Right cardiac atrium (tissue), 5 donors: ENCODE results near the gene ARHGAP42. TPM values are rescaled to one million over a fixed set of nuclear protein-coding genes. Genes with fewer than 3 reads are reported as not detected.
A peak's percentile ranks its signal among the peaks of the same experiment; 100 is the strongest.

Experiments
- ATAC-seq, 2 donors: fragments of 200-7000 bp; cut with Tn5 transposase; one replicate each; pipeline versions ENCODE4 v1.8.0 to v1.9.1; 2020; ENCODE audit warnings: moderate library complexity in 2 of 2, mild to moderate bottlenecking in 1 of 2
- DNase-seq, 3 donors: peaks; one replicate each; pipeline ENCODE4 v3.0.0-alpha.2; 2020
- H3K27ac ChIP-seq: one replicate; pipeline ENCODE4 v1.5.1; 2013; ENCODE audit warnings: mild to moderate bottlenecking, low read length, control low read depth, moderate library complexity
- H3K27me3 ChIP-seq: one replicate; pipeline ENCODE4 v1.6.1; 2013; ENCODE audit not compliant: control insufficient read depth, insufficient read depth
- H3K4me1 ChIP-seq: one replicate; pipeline ENCODE4 v1.6.1; 2013; ENCODE audit warnings: low read length; ENCODE audit not compliant: control insufficient read depth, insufficient read depth
- H3K4me3 ChIP-seq: one replicate; pipeline ENCODE4 v1.5.1; 2013; ENCODE audit warnings: low read length, control low read depth
- H3K9me3 ChIP-seq: one replicate; pipeline ENCODE4 v1.6.1; 2013; ENCODE audit warnings: low read length; ENCODE audit not compliant: control insufficient read depth
- WGBS: extraction: QIAGEN DNeasy Blood & Tissue Kit; methylation state at CpG from one replicate; pipeline ENCODE4 v1.1.7; 2013; 5-methylcytosine and 5-hydroxymethylcytosine counted together
- intact Hi-C, 4 donors: fragments of 100-400 bp; cut with DNase I; formaldehyde crosslinking; loops; one replicate each; pipeline versions ENCODE4 v1.11.0 to v1.14.0; 2022 to 2023
- polyA plus RNA-seq: library from polyadenylated mRNA; stranded (reverse); fragments of 200-250 nt; gene quantifications from one replicate; pipeline ENCODE4 v1.2.3, GENCODE V29; 2013
- total RNA-seq, 4 donors: library from RNA; stranded (reverse); fragmentation: NEBNext Ultra II Directional; extraction: Animal tissue kit (Norgen Biotek cat#: 25700); gene quantifications; one replicate each; pipeline ENCODE4 v1.2.1, GENCODE V29; 2021
- donor health status: healthy with polysubstance abuse.
- donor health status: DM: no; HTN: yes; CAD: no.
- donor health status: DM: no; HTN: no; CAD: no.
- donor health status: DM: no; HTN: yes; CAD: no; lungs with severe emphysema.
- donor health status: DM: yes; HTN: yes; CAD: no.

ARHGAP42 gene
- total and polyA plus RNA-seq, 5 donors, result 4.5 to 8.6 (median 6.6) TPM

DNA sequence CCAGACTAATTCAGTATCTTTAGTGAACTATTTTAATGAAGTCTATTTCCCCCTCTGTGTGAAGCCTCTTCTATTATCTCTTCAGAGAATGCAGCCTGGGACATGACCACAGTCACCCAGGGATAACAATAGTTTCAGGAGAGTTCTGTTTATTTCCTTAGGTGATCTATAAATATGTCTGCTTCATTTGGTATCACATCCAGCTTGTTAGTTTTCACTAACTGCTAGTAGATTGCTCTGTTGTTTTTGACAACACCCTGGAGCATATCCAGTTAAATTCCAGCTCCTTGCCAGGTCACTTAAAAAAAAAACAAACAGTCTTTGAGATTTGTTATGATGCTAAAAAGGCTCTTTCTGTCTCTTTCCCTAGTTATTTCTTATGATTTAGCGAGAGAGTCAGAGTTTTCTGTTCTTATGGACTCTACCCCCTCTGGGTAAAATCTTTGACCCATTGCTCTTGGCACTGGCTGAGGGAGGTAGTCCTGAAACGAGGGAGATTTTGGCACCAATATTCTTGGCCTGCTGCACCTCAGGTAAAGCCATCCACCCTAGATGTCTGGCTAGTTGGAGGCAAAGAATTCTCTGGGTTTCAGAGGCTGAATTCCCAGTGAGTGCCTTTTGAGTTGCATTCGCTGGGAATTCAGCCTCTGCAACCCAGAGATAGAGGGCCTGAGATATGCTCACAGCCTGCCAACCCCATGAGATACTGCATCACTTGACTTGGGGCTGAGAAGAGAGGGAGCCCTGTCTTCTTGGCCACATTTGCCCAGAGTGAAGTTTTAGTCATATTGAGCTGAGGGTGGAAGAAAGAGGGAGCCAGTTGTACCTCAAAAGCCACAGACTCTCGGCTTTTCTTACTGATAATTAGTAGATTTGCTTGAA, 283.4 kb downstream of the ARHGAP42 start:
- peaks cover 5% of the 10 kb centered on the region for H3K4me1 ChIP-seq
- intact Hi-C loops, result no loop called here
- no peaks in the 10 kb centered on the region for H3K27me3 ChIP-seq
- WGBS, result 32% methylated on average over 4 of the region's 4 CpGs
- DNase-seq (peak in 1 of 3 donors; percentile 42), ATAC-seq (peak; percentile 64 to 80)
- no peaks in the 10 kb centered on the region for H3K9me3 ChIP-seq
- no peak overlapping the region for H3K4me3 ChIP-seq
- peak overlapping the region; percentile 88 for H3K27ac ChIP-seq

DNA sequence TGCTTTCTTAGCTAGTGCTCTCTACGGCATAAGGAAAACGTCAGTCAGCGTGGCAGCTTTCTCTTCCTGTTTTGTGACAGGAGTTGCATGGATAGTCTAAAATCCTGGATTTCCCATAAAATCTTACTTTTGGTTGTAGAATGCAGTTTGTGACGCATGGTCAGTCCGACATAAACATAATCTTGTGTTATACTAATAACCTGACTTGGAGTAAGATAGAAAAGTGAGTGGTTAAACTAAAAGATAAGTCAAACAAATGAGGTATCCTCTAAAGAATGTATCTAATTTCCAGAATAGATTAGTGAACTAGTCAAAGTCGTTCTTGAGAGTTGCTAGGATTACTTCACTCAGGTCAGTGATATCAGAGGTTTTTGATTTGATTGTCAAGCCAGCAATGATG, 285.0 kb downstream of the ARHGAP42 start:
- ATAC-seq, result no peak
- peak in 1 of 3 donors; percentile 20 for DNase-seq
- Histone ChIP-seq H3K4me1 (peaks cover 5% of the 10 kb centered on the region), H3K27me3 (no peaks in the 10 kb centered on the region), H3K4me3 (no peak overlapping the region), H3K27ac (no peak overlapping the region), H3K9me3 (no peaks in the 10 kb centered on the region)
- WGBS, result 59% methylated on average over 6 of the region's 6 CpGs
- intact Hi-C loops, result no loop called here

DNA sequence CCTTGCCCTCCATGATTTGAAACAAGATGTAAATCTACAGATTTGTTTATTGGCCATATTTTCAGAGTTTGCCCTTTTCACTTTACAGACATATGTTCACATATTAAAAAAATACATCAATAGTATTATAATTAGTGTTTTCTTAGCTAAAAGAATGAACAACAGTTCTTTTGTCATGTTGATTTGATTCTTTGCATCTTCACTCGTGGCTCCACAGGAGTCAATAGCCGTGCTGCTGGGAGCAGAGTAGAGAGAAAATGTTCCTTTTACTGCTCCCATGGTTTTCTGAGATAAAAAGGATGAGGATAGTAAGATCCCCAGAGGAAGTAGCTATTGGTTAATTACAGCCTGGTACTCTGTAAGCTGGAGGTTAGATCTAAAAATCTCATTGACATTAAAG, 291.4 kb downstream of the ARHGAP42 start:
- intact Hi-C loops, result no loop called here
- H3K27me3 ChIP-seq, result no peaks in the 10 kb centered on the region
- DNase-seq (no peak), ATAC-seq (no peak)
- H3K4me3 ChIP-seq, result no peak overlapping the region
- H3K27ac ChIP-seq, result no peak overlapping the region
- no peaks in the 10 kb centered on the region for H3K4me1 ChIP-seq
- no peaks in the 10 kb centered on the region for H3K9me3 ChIP-seq
- WGBS, result 70% methylated on average over 2 of the region's 2 CpGs

DNA sequence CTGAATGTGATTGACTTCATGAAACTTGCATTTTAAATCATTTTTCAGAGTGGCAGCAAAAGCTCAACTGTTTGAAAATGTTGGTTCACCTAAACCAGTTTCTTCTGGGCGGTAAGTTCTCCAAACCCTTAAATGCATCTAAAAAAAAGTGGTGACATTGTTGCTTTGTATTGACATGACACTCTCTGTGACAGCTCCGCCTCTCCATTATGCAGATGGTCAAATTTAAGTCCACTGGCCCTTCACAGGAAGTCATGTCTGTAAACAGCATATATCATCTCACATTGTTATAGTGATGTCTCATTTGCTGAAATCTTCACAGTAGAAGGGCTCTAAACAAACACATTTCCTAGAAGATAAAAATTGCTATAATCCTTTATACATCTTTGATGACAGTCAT, 291.9 kb downstream of the ARHGAP42 start:
- intact Hi-C loops, result no loop called here
- Histone ChIP-seq H3K9me3 (no peaks in the 10 kb centered on the region), H3K4me3 (no peak overlapping the region), H3K27me3 (no peaks in the 10 kb centered on the region), H3K4me1 (no peaks in the 10 kb centered on the region), H3K27ac (no peak overlapping the region)
- no peak for ATAC-seq
- WGBS, result 87% methylated on average over 2 of the region's 2 CpGs
- no peak for DNase-seq

DNA sequence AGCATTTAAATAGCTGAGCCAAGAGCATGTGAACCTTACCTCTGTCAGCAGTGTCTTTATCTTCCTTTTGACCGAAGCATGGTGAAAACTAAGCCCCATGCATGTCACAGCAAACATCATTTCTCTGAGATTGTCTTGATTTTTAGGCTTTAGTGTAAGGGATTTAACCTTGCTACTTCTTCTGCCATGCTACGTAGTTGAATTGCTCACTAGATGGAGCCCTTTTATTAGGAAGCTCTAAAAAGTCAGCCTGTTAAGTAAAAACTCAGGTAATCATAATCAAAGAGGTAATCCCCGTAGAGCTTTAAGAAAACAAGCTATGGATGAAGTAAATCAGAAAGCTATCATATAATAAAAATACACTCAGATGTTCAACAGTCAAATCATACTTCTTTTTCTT, 293.1 kb downstream of the ARHGAP42 start:
- H3K4me3 ChIP-seq, result no peak overlapping the region
- 57% methylated on average over 3 of the region's 3 CpGs for WGBS

DNA sequence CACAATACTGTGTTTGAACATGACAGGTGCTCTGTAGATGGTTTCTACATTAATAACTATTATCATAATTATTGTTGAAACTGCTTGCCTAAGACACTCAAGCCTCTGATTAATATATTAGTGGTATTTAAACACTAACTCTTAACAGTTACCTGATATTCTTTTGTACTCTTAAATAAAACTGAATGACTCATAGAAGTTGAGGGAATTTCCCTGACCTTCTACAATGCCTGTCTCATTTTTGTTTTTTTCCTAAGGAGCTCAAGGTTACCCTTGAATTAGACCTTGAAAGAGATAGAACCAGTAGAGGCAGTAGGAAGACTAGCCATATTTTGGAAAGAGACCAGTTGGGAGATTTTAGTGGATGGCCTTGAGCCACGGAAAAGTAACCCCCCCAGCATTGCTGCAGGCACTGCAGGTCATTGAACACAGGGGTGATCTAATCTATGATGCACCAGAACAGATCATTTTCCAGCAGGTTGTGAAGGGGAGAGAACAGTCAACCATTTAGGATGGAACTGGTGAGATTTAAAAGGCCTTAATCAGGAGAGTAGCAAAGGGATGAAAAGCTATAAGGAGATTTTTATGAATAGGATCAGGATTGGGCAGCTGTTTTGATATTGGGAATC, 294.2 kb downstream of the ARHGAP42 start:
- DNase-seq, result no peak
- Histone ChIP-seq H3K4me1 (no peaks in the 10 kb centered on the region), H3K27ac (no peak overlapping the region), H3K4me3 (no peak overlapping the region), H3K9me3 (no peaks in the 10 kb centered on the region), H3K27me3 (no peaks in the 10 kb centered on the region)
- intact Hi-C loops, result loop anchor here in 3 of 4 donors (5.0 to 10.0 kb wide), 3 partner anchors 343 to 456 kb away; no protein-coding TSS in a partner anchor
- ATAC-seq, result no peak
- 89% methylated on average over 1 of the region's 1 CpG for WGBS

More for the DNA sequence above, 293.1 kb downstream of the ARHGAP42 start:
- Histone ChIP-seq H3K9me3 (no peaks in the 10 kb centered on the region), H3K27ac (no peak overlapping the region), H3K27me3 (no peaks in the 10 kb centered on the region), H3K4me1 (no peaks in the 10 kb centered on the region)
- intact Hi-C loops, result loop anchor here in 3 of 4 donors (5.0 to 10.0 kb wide), 3 partner anchors 345 to 457 kb away; no protein-coding TSS in a partner anchor
- ATAC-seq, result no peak
- DNase-seq, result no peak

DNA sequence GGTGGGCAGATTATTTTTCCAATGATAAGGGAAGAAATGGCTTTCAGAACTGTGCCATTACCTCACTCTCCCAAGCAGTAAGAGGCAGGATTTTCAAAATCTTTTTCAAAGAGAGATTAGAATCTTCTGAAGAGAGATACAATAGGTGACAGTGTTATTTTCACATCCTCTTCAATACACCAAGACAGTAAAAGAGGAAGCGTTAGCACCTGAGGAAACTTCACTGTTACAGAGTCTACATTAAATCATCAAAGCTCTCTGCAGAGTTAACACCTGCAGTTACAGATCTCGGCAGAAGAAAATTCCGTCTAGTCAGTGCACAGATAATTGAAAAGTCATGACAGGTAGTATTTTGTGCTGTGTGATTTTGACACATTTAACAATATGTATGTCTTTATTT, 297.6 kb downstream of the ARHGAP42 start:
- DNase-seq (no peak), ATAC-seq (no peak)
- H3K4me3 ChIP-seq, result no peak overlapping the region
- no peak overlapping the region for H3K27ac ChIP-seq
- intact Hi-C loops, result loop anchor here in 3 of 4 donors (5.0 to 10.0 kb wide), 3 partner anchors 340 to 453 kb away; no protein-coding TSS in a partner anchor
- WGBS, result 92% methylated on average over 3 of the region's 3 CpGs
- H3K27me3 ChIP-seq, result no peaks in the 10 kb centered on the region
- no peaks in the 10 kb centered on the region for H3K9me3 ChIP-seq
- H3K4me1 ChIP-seq, result no peaks in the 10 kb centered on the region

DNA sequence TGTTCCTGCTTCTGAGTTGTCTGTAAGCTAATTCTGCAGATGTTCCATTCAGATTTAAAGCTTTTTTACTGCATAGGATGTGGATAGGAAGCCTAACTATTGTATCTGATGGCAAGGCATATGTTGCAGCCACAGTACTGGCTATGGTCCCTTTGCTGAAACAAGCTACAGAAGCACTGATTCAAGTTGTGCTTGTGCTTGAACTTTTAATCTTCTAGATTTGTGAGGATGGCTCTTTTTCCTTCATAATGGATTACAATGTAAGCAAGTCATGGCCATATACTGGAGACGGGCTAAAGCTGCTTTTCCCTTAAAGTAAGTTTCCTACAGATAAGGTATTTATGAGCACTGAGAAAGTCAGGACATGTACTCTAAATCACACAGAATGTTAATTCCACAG, 303.8 kb downstream of the ARHGAP42 start:
- DNase-seq, result no peak
- Histone ChIP-seq H3K27ac (no peak overlapping the region), H3K4me1 (no peaks in the 10 kb centered on the region), H3K9me3 (no peaks in the 10 kb centered on the region), H3K4me3 (no peak overlapping the region), H3K27me3 (no peaks in the 10 kb centered on the region)
- WGBS, result 86% methylated on average over 1 of the region's 1 CpG
- ATAC-seq, result no peak
- intact Hi-C loops, result no loop called here

DNA sequence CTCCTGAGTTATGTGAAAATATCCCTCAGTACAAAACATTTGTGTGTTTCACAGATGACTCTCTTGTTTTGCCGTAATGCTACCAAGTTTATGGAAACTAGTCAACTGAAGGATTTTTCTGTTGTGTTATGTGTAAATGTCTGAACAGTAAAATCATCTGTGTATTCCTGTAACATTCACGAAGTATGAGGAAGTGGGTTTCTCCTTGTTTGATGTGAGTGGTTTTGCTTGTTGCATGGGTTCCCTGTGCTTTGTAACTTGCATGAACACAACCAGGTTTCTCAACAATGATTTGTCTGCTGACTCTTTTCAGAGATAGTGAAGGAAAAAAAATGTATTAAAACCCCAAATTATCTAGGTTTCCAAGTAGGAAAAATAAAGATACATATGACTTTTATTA, 304.5 kb downstream of the ARHGAP42 start:
- no peak overlapping the region for H3K4me3 ChIP-seq
- H3K9me3 ChIP-seq, result no peaks in the 10 kb centered on the region
- DNase-seq (no peak), ATAC-seq (no peak)
- intact Hi-C loops, result no loop called here
- no peak overlapping the region for H3K27ac ChIP-seq
- H3K27me3 ChIP-seq, result no peaks in the 10 kb centered on the region
- WGBS, result 68% methylated on average over 2 of the region's 2 CpGs
- no peaks in the 10 kb centered on the region for H3K4me1 ChIP-seq

DNA sequence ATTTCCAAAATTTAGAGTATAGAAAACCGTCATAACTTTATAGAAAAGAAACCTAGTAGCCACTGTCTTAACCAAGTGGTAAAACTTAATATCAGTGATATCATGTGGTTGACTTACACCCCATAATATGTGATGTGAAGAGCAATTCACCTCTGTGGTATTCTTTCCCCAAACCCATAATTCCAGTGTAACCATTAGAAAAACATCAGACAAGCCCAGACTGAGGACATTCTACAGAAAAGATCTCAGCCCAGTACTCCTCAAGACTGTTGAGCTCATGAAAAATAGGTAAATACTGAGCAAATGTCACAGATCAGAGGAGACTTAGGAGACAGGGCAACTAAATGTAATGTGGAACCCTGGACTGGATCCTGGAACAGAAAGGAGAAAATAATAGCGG, 307.9 kb downstream of the ARHGAP42 start:
- WGBS, result 97% methylated on average over 2 of the region's 2 CpGs
- intact Hi-C loops, result no loop called here
- no peak overlapping the region for H3K27ac ChIP-seq

DNA sequence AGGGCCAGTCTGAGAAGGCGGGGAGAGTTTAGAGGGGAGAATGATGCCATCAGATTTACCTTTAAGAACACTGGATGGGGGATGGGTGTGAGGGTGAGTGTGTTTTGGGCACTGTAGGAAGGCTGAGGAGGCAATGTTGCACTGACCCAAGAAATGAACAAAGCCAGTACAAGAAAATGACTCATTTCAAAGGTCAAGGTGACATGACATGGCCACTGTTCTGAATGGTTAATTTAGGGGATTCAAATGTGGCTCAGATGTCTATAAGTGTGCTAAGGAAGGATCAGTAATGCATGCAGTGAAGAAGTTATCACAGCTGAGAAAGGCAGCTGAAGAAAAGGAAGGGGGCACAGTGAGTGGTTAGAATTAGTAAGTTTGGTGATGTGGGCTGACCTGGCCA, 312.7 kb downstream of the ARHGAP42 start:
- H3K27me3 ChIP-seq, result no peaks in the 10 kb centered on the region
- H3K4me1 ChIP-seq, result no peaks in the 10 kb centered on the region
- intact Hi-C loops, result no loop called here
- no peaks in the 10 kb centered on the region for H3K9me3 ChIP-seq
- ATAC-seq, result no peak
- DNase-seq, result no peak
- 88% methylated on average over 1 of the region's 1 CpG for WGBS
- H3K4me3 ChIP-seq, result no peak overlapping the region
- no peak overlapping the region for H3K27ac ChIP-seq

More for the DNA sequence above, 307.9 kb downstream of the ARHGAP42 start:
- no peak overlapping the region for H3K4me3 ChIP-seq
- H3K9me3 ChIP-seq, result no peaks in the 10 kb centered on the region
- ATAC-seq (no peak), DNase-seq (no peak)
- H3K4me1 ChIP-seq, result no peaks in the 10 kb centered on the region
- H3K27me3 ChIP-seq, result no peaks in the 10 kb centered on the region
